Anterior cingulate cortex (tissue), 58 donors: ENCODE results near the gene RAB3GAP2.
"Not testable (repeated sequence)": the region's sequence is repeated elsewhere in the genome, so short reads cannot be mapped to it uniquely, and the experiment has no call there.

Experiments used
- DNase-seq, 58 donors: peaks; one replicate each; lab custom pipeline; 2025; lab: John Stamatoyannopoulos, UW

Gene RAB3GAP2

DNA sequence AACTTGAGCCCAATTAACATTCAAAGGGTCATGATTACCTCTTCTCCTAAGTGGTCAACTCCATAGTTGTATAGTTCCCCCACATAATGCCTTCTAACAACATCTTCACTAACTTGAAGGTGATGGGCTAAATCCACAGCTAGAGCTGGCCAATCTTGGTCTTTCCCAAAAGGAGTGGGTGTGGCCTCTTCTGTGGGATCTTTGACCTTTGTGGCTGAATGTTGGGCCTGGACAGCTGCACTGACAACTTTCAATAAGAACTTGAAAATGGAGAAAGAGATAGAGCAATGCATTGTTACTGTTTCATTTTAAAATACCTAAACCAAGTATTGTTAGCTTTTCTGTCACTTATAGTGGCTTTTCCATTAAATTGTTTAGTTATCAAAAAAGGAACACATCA lies 119.1 kb downstream of the RAB3GAP2 start:
- no peak for DNase-seq

DNA sequence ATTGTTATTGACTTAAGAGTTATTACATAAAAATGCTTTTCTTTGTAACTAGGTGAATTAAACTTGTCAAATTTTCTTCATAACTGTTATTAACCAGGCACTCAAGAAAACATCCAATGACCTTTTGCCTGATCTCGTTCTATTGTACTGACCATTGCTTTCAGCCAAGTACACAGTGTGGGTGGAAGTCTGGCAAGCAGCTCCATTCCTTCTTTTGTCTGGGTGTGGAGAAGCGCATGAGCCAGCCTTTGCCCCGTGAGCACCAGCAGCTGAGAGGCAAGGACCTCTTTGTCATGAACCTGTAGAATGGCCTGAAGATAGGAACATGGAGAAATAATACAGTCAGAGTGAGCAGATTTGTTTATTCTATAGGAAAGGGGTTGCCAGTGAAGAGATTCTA lies 120.8 kb downstream of the RAB3GAP2 start:
- DNase-seq = peak in 33 of 58 donors; percentile 1 to 56 (median 17)

DNA sequence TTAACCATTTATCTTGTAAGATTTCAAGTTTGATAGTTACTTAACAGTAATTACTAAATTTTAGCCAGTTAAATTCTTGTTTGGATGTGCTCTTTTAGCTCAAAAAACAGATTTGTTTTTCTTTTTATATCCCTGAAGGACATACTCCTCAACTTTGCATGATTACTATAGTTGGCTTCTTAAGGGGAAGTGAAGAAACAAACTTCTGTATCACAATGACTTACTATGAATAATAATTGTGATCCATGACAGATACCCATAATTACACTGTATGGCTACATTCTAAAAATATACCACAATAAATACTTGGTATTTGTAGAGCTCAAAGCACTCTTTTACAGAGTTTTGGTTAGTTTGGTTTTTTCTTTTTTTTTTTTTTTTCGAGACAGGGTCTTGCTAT lies 122.5 kb downstream of the RAB3GAP2 start:
- DNase-seq = no peak

DNA sequence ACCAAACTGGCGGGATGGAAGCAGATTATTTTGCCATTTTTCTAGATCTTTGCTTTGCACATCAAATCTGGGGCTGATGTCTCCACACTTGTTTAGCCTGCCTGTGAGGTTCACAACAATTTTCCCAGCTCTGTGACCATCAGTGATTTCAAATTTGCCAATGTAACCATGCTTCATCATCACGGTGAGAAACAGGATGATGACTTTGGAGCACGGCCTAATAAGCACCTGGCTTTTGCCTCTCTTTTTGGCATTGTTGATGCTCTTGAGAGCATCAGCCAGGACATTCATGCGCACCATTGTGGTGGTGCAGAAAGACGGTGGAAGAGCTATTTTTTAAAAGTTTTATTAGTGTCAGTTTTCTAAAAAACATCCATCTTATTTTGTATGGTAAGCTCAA lies 128.2 kb downstream of the RAB3GAP2 start:
- DNase-seq = no peak

- DNase-seq = no peak
Measured at GRCh38 chr1:220139966-220140365, 132.3 kb downstream of the RAB3GAP2 start.

DNA sequence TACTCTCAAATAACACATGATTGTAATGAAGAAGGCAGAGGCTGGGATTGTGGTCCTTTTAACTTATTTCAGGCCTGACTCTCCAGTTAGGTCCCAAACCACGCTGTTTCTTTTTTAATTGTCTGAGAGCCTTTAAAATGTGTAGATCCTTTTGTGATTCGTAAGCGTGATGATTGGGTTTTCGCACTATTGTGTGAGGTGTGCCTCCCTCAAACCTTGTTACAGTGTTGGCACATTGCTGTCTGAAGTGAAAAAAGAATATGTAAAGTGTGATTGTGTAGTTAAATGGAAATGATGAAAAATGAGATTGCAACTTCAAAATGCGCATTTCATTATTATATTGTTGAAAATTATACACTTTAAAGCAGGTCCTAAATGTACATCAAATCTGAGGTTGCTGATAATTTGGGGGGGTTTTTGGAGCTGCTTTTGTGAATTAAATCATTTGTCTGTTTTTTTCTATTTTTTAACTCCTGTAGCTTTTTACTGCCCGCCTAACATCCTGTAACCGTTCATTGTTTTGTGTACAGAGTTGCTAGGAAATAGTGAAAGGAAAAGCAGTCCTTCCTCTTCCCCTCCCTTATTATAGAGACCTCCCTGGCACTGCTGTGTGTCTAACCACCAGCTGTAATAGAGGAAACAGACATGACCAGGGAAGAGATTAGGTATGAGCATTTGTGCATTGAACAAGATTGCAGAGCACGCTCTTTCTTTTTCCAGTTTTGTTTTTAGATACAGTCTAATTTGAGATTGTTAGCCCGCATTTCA lies 135.1 kb downstream of the RAB3GAP2 start:
- DNase-seq = no peak

GRCh38 chr1:220135755-220136154 lies 136.5 kb downstream of the RAB3GAP2 start:
- no peak for DNase-seq

DNA sequence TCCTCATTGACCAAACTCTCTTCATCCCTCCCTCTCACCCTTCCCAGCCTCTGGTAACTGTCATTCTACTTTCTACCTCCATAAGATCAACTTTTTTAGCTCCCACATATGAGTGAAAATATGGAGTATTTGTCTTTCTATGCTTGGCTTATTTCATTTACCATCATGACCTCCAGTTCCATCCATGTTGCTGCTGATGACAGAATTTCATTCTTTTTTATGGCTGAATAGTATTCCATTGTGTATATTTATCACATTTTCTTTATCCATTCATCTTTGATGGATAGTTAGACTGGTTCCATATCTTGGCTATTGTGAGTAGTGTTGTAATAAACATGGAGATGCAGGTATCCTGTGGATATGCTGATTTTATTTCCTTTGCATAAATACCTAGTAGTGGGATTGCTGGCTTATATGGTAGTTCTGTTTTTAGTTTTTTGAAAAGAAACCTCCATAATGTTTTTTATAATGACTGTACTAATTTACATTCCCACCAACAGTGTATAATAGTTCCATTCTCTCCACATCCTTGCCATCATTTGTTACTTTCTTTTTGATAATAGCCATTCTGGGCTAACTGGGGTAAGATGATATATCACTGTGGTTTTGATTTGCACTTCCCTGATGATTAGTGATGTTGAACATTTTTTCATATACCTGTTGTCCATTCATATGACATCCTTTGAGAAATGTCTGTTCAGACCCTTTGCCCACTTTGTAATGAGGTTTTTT lies 142.6 kb downstream of the RAB3GAP2 start:
- DNase-seq = no peak

DNA sequence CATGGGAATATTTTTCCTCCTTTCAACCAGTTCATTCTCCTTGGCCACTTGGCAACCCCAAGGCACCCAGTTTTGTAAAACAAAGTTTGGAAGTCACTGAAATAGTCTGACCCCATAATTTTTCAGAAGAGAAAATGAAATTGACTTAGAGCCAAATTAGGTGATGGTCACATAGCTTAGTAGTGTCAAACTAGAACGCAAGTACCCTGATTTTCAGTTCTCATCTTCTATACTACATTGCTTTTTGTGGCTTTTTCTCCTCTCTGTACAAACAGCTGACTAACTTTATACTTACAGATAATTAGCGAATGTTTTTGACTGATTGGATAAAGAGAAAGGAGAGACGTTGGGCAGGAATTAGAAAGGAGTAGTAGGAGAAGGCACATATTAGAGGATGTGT lies 145.2 kb downstream of the RAB3GAP2 start:
- no peak for DNase-seq

- no peak for DNase-seq
Measured at GRCh38 chr1:220124542-220124941, 147.7 kb downstream of the RAB3GAP2 start.

- DNase-seq = no peak
Measured at GRCh38 chr1:220123889-220124288, 148.4 kb downstream of the RAB3GAP2 start.

DNA sequence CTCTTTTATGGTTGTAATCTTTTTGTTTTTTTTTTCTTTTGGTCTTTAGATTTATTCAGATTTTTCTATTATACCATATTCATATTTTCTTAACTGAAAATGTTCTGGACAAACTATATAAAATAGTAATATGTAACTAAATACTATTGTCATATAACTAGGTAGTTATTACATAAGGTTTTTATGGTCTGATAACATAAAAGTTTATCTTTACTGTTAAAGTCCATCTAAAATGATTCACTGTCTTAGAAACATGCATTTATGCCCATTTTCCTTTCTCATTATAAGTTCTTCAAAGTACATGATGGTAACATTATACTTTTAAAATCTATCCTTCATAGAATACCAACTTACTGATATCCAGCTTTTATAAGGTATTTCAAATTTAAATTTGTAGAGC lies 149.2 kb downstream of the RAB3GAP2 start:
- no peak for DNase-seq

- DNase-seq = no peak
Measured at GRCh38 chr1:220121791-220122530, 150.3 kb downstream of the RAB3GAP2 start.

DNA sequence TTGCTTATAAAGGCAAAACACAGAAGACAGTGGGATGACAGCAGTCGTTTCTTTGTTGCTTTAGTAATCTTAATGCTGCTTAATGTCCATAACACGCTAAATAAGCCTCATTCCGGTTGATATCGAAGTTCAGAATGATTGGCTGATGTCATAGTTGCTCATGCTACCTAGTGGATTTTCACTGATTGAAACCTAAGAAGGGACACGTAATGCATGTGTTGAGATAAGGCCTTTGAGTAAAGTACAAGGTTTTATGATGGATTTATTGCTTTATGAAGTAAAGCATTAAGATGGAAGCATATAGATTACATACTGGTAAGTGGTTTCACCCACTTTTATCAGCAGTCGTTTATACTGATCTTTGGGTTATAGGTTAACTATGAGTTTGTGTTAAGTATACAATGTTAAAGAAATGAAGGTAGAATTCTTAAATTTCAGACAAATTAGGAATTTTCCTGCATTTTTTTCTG lies 153.2 kb downstream of the RAB3GAP2 start:
- DNase-seq = no peak

GRCh38 chr1:220113136-220113695 lies 159.0 kb downstream of the RAB3GAP2 start:
- no peak for DNase-seq

- DNase-seq = not testable (repeated sequence)
Measured at GRCh38 chr1:220112600-220112999, 159.7 kb downstream of the RAB3GAP2 start.

DNA sequence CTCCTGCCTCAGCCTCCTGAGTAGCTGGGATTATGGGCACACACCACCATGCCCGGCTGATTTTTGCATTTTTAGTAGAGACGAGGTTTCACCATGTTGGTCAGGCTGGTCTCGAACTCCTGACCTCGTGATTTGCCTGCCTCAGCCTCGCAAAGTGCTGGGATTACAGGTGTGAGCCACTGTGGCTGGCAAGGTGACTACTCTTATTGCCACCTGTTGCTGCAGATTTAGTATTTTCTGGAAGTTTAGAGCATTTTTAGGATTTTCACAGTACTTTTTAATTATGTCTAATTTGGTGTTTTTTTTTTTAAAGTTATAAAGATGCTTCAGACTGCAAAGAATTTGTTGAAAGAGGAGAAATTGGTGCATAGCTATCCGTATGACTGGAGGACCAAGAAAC lies 161.8 kb downstream of the RAB3GAP2 start:
- DNase-seq = not testable (repeated sequence)

DNA sequence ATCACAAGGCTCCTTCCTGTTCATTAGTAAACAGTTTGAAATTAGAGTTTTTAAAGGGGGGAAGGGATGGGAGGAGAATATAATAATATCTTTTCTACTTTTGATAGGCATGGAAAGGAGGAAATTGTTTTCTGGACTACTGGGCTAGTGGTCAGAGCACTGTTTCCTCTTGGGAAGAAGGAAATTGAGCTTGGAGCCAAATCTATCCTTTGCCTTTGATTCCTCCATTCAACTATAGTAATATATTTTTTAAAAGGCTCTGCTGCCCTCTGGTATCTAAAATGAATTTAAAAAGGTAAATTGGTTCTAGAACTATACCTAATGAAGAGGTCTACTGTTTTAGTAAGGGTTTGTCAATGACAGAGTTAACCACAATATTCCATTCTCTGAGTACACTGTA lies 172.4 kb downstream of the RAB3GAP2 start:
- no peak for DNase-seq
